Lower lobe of right lung (tissue), 2 donors: ENCODE results near the gene SF3A2. TPM values are rescaled to one million over a fixed set of nuclear protein-coding genes. Genes with fewer than 3 reads are reported as not detected.

ENCODE experiments used
- ATAC-seq, 2 donors: fragments of 200-7000 bp; cut with Tn5 transposase; one replicate each; pipeline ENCODE4 v1.9.1; 2020 to 2022; ENCODE audit warnings: mild to moderate bottlenecking in 2 of 2, moderate library complexity in 2 of 2
- DNase-seq: peaks from one replicate; pipeline ENCODE4 v3.0.0-alpha.2; 2020
- H3K27ac ChIP-seq: fragments of 200-600 bp; one replicate; pipeline ENCODE4 v1.8.0; 2022
- H3K27me3 ChIP-seq: fragments of 200-600 bp; one replicate; pipeline ENCODE4 v1.8.0; 2022; ENCODE audit warnings: low read depth
- H3K36me3 ChIP-seq: fragments of 200-600 bp; one replicate; pipeline ENCODE4 v1.8.0; 2022; ENCODE audit warnings: mild to moderate bottlenecking
- H3K4me1 ChIP-seq: fragments of 200-600 bp; one replicate; pipeline ENCODE4 v1.8.0; 2022
- H3K4me3 ChIP-seq: fragments of 200-600 bp; one replicate; pipeline ENCODE4 v1.8.0; 2022; ENCODE audit warnings: mild to moderate bottlenecking
- H3K9me3 ChIP-seq: fragments of 200-600 bp; one replicate; pipeline ENCODE4 v1.8.0; 2022
- CTCF ChIP-seq: fragments of 200-600 bp; IDR thresholded peaks from one replicate; pipeline ENCODE4 v1.8.0; 2022; ENCODE audit warnings: antibody characterized with exemption, mild to moderate bottlenecking
- intact Hi-C: fragments of 100-400 bp; cut with DNase I; formaldehyde crosslinking; loops from one replicate; pipeline ENCODE4 v1.11.0; 2022
- total RNA-seq: library from RNA; stranded (reverse); fragmentation: NEBNext Ultra II Directional; extraction: Animal tissue kit (Norgen Biotek cat#: 25700); gene quantifications from one replicate; pipeline ENCODE4 v1.2.1, GENCODE V29; 2021
- donor health status: DM: no; HTN: yes; CAD: no; lungs with severe emphysema.

SF3A2 gene
- total RNA-seq, 1 donor from 2014 or later, result 55.6 TPM

- ATAC-seq (no peak), DNase-seq (no peak)
- intact Hi-C loops, result no loop called here
- Histone ChIP-seq H3K27ac (no peak overlapping the region), H3K4me1 (peaks cover 36% of the 10 kb centered on the region), H3K27me3 (peaks cover 53% of the 10 kb centered on the region), H3K4me3 (peak overlapping the region; percentile 25), H3K36me3 (peaks cover 15% of the 10 kb centered on the region), H3K9me3 (no peaks in the 10 kb centered on the region)
- TF ChIP-seq CTCF, result no peak
Measured at GRCh38 chr19:2252055-2252796, 15.6 kb downstream of the SF3A2 start.

DNA sequence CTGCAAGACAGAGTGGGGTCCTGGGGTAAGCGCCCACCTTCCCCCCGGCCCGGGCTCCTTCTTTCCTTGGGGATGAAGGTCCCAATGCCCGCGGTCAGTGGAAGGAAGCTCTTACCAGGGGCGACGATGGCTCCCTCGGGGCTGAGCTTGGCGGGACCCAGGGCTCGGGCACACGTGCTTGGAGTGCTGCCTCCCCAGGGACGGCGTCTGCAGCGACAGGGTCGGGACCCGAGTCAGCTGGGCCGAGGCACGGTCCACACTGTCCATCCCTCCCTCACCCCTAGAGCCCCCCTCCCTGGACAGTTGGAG is 16.1 kb downstream of the SF3A2 start:
- ATAC-seq (peak in 1 of 2 donors; percentile 4), DNase-seq (no peak)
- peaks cover 10% of the 10 kb centered on the region for H3K36me3 ChIP-seq
- peaks cover 53% of the 10 kb centered on the region for H3K27me3 ChIP-seq
- H3K9me3 ChIP-seq, result no peaks in the 10 kb centered on the region
- no peak overlapping the region for H3K27ac ChIP-seq
- H3K4me1 ChIP-seq, result peaks cover 33% of the 10 kb centered on the region
- TF ChIP-seq CTCF, result no peak
- intact Hi-C loops, result no loop called here
- H3K4me3 ChIP-seq, result peak overlapping the region; percentile 25

- H3K36me3 ChIP-seq, result peaks cover 5% of the 10 kb centered on the region
- intact Hi-C loops, result no loop called here
- no peaks in the 10 kb centered on the region for H3K9me3 ChIP-seq
- no peak overlapping the region for H3K27ac ChIP-seq
- H3K27me3 ChIP-seq, result peaks cover 53% of the 10 kb centered on the region
- peaks cover 33% of the 10 kb centered on the region for H3K4me1 ChIP-seq
- no peak for DNase-seq
- ATAC-seq, result peak in 1 of 2 donors; percentile 2
- H3K4me3 ChIP-seq, result peak overlapping the region; percentile 25
- TF ChIP-seq CTCF, result no peak
Measured at GRCh38 chr19:2253106-2254063, 16.8 kb downstream of the SF3A2 start.

DNA sequence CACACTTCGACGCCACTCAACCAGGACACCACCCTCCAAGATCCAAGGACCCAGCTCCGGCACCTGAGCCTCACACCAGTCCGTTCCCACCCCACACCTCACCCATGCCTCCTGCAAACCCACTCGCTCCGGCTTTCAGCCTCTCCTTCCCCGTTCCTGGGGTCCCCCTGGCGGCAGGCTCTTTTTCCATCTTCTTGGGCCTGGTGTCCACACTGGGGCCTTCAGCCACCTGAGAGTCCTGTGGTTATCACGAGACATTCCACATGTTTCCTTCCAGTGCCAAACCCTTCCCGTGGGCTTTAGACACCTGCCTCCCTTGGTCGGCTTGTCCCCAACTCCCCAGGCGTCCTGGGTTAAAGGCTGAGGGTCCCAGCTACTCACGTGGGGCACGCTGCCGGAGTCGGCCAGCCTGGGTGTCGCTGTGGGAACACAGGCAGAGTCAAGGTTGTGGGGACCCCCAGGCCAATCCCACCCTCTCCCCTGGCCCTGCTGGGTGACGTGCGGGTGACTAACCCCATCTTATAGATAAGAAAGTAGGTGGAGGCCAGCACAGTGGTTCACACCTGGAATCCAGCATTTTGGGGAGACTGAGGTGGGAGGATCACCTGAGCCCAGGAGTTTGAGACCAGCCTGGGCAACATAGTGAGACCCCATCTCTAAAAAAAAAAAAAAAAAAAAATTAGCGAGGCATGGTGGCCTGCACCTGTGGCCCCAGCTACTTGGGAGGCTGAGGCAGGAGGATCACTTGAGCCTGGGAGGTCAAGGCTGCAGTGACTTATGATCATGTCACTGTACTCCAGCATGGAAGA is 17.6 kb downstream of the SF3A2 start:
- DNase-seq, result no peak
- H3K27me3 ChIP-seq, result peaks cover 52% of the 10 kb centered on the region
- intact Hi-C loops, result no loop called here
- peaks cover 33% of the 10 kb centered on the region for H3K4me1 ChIP-seq
- no peak overlapping the region for H3K27ac ChIP-seq
- no peaks in the 10 kb centered on the region for H3K9me3 ChIP-seq
- ATAC-seq, result peak in 1 of 2 donors; percentile 10
- H3K36me3 ChIP-seq, result no peaks in the 10 kb centered on the region
- TF ChIP-seq CTCF, result peak; percentile 22
- no peak overlapping the region for H3K4me3 ChIP-seq

GRCh38 chr19:2255112-2255845 is 18.7 kb downstream of the SF3A2 start:
- Histone ChIP-seq H3K27ac (no peak overlapping the region), H3K9me3 (no peaks in the 10 kb centered on the region), H3K4me1 (peaks cover 30% of the 10 kb centered on the region), H3K4me3 (no peak overlapping the region), H3K27me3 (peaks cover 42% of the 10 kb centered on the region), H3K36me3 (no peaks in the 10 kb centered on the region)
- intact Hi-C loops, result no loop called here
- no peak for ATAC-seq
- no peak for TF ChIP-seq CTCF
- no peak for DNase-seq
